ENCODE results near the gene C5orf22.

C5orf22 gene

DNA sequence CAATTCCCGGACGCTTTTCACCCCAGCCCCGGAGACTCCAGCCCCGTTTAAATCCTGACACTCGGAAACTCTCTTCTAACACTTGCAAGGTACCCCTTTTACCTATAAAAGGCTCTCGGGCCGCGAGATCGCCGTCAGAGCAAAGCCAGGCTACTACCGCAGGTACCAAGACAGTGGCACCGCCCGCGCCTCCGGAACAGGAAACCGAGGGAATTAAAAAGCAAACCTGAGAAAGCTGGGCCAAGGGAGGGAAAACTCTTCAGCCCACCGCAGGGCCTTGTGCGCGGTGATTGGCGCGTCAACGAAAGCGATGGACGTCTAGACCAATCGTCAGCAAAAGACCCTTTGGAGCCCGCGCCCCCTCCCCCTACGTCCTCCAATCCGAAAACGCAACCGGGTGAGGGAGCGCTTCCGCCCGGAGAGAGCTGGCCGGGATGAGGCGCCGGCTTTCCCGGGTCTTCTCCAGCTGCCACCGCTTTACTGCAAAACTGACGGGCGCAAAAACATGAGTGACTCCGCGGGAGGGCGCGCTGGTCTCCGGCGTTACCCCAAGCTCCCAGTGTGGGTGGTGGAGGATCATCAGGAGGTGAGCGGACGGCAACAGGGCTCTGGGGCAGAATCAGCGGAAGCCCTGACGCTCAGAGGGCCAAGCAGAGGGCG is at the start of gene C5orf22, which contains the start of gene DROSHA:
TSS of gene C5orf22 (plus strand) at position 414 of the 660 bp plus-strand sequence. CDS start at position 506, 92 bp downstream.
TSS of gene DROSHA (minus strand) at position 206 of the 660 bp plus-strand sequence. CDS start 3,034 bp downstream, outside the sequence.
- TF ChIP-seq, protein P1, sequence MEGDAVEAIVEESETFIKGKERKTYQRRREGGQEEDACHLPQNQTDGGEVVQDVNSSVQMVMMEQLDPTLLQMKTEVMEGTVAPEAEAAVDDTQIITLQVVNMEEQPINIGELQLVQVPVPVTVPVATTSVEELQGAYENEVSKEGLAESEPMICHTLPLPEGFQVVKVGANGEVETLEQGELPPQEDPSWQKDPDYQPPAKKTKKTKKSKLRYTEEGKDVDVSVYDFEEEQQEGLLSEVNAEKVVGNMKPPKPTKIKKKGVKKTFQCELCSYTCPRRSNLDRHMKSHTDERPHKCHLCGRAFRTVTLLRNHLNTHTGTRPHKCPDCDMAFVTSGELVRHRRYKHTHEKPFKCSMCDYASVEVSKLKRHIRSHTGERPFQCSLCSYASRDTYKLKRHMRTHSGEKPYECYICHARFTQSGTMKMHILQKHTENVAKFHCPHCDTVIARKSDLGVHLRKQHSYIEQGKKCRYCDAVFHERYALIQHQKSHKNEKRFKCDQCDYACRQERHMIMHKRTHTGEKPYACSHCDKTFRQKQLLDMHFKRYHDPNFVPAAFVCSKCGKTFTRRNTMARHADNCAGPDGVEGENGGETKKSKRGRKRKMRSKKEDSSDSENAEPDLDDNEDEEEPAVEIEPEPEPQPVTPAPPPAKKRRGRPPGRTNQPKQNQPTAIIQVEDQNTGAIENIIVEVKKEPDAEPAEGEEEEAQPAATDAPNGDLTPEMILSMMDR (IDR thresholded peaks at IDR 0.05): no peak; the same call in 1 of the 2 replicates

DNA sequence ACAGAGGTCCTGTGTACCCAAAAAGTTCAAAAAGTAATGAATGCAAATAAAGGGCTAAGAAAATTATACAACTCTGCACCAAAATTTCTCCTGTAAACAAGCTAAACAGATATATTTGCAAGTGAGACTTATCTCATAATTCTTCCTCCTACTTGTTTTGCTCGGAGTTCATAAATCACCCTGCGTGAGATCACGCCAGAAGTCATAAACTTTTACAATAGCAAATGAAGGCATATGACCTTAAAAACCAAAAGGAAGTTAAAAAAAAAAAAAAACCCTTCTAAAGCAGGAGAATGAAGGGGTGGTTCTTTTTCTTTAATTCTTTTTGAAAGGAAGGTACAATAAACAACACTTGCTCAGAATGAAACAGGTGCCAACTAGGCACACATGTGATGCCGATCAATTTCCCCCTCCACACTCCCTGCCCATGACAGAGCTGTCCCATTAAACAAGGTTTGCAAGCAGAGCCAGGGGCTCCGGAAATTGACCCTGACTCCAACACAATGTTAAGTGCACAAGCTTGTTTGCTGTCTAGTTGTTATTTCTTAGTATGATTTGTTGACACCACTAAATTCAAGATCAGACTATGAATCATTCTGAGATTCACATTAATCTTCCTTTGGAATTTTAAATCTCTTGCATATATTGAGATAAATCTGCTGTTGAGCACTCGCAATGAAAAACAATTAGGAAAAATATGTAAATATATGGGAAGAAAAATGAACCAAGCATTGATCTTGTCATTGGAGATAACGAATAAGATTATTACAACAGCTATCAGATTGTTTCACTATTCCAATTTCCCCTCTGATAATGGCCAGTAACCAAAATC is 46.5 kb upstream of the C5orf22 start:
- TF ChIP-seq, protein P1 (IDR thresholded peaks at IDR 0.05): no peak

DNA sequence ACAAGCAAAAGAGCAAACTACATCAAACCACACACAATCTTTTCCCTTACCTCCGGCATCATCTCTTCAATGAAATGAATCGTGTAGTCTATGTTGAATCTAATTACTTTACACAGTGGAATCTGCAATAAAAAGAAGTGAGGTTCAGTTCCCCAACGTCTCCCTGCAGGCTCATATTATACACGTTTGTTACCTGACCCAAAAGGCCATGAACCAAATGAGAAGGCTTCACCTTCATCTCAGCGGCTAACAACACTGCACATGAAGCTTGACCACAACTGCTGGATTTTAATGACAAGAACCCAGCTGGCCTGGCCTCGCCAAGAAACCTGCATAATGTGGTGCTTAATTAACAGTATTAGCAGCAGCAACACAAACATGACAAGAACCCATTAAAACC is 45.7 kb upstream of the C5orf22 start:
- TF ChIP-seq, protein P1 (IDR thresholded peaks at IDR 0.05): no peak

DNA sequence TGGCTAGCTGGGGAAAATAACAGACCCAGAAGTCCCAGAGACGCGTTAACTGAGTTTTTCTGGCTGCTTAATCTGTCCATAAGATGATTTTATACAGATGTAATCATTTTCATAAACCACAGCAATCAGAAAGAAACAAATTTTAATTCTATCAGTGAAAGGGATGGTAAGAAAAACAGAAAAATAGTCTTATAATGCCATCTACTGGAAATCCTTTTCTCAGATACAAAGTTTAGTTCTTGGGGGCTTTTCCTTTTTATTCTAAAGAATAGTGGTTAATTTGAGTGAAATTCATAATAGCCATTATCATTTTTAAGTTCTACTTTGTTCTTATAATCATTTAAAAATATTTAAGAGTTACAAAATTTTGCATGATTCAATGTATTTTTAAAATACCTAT is 44.6 kb upstream of the C5orf22 start:
- TF ChIP-seq, protein P1 (IDR thresholded peaks at IDR 0.05): no peak

DNA sequence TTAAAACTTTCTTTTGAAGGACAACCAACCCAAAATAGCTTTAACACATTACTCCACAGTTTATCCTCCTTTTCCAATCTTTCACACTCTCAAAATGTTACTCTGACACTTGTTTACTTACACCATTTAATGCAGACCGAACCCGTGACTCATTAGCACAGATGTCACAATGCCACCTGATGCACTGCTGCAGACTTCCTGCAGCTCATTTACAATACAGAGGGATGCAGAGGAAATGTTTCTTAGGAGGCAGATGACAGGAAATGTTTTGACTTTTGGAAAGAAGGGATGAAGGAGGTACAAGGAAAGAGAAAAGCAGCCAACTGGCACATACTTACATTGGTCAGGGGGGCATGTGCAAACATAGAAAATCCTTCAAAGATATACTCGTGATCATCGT is 39.2 kb upstream of the C5orf22 start:
- TF ChIP-seq, protein P1 (IDR thresholded peaks at IDR 0.05): no peak

DNA sequence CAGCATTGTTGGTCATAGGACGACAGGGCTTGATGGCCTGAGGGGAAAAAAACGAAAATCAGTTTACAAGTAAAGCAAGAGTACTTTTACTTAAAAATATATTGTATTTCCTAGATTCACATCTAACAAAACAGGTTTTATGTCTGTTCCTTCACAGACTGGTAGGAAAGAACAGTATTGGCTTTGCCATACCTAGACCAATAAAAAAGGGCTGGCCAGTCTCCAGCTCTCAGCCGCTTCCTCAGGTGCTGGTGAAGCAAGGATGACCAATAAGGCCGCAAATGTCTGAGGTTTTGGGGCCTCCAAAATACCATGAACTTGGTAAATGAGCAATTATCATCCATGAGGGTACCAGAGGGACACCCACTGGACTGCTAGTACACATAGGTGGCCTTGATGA is 36.8 kb upstream of the C5orf22 start:
- TF ChIP-seq, protein P1 (IDR thresholded peaks at IDR 0.05): no peak

DNA sequence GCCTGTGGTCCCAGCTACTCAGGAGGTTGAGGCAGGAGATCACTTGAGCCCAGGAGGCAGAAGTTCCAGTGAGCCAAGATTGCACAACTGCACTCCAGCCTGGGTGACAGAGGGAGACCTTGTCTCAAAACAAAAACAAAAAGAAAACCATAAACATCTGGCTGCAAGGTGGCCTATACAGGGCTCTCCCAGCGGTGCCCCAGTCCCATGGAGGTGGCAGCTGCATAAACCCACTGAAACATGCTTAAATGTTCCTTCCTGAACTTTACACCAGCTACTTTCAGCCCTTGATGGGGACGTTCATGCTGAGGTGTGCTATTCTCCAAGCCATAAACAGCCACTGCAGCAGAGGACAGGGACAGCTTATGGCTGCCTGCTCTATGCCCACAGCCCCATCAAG is 35.8 kb upstream of the C5orf22 start:
- TF ChIP-seq, protein P1 (IDR thresholded peaks at IDR 0.05): no peak

Data from LNCAP (cell line).